Naive thymus-derived CD4-positive, alpha-beta T cell (primary cell): ENCODE data around the gene PBX3. TPM values are rescaled to one million over a fixed set of nuclear protein-coding genes. Genes with fewer than 3 reads are reported as not detected.

Experiments used
- ATAC-seq: fragments of 150-1000 bp; cut with Tn5 transposase; 2 replicates; pipeline ENCODE4 v1.10.0; 2021; ENCODE audit warnings: mild to moderate bottlenecking, moderate library complexity
- CTCF ChIA-PET: fragments of 350-600 bp; sonication (Branson Sonifier 250); formaldehyde crosslinking; loops from one replicate; lab custom pipeline; 2021; ENCODE audit warnings: antibody characterized with exemption; lab: Charles Lee
- POLR2A ChIA-PET: fragments of 350-600 bp; sonication (Branson Sonifier 250); formaldehyde crosslinking; loops from one replicate; lab custom pipeline; 2021; ENCODE audit warnings: antibody characterized with exemption, inconsistent platforms; lab: Charles Lee
- DNase-seq, 9 donors: peaks; one replicate each; pipeline versions ENCODE4 v3.0.0 to v3.0.0-alpha.2; 2020 to 2022; ENCODE audit warnings: mixed read lengths in 1 of 9
- H3K27ac ChIP-seq: one replicate; pipeline ENCODE4 v1.7.0; 2013; ENCODE audit warnings: mild to moderate bottlenecking, low read depth, low read length, moderate library complexity
- H3K27me3 ChIP-seq, 2 donors: one replicate each; pipeline ENCODE4 v1.7.0; 2013; ENCODE audit warnings: low read length in 2 of 2, mild to moderate bottlenecking in 2 of 2, moderate library complexity in 2 of 2; ENCODE audit not compliant: control insufficient read depth in 2 of 2, insufficient read depth in 2 of 2
- H3K36me3 ChIP-seq, 3 experiments: 1 replicate in 2 of 3; 2 replicates in 1 of 3; pipeline ENCODE4 v1.7.0; 2013; ENCODE audit warnings: low read length in 3 of 3, mild to moderate bottlenecking in 3 of 3, moderate library complexity in 1 of 3; ENCODE audit not compliant: insufficient read depth in 3 of 3, control insufficient read depth in 2 of 3
- H3K4me1 ChIP-seq, 2 donors: one replicate each; pipeline ENCODE4 v1.7.0; 2013; ENCODE audit warnings: low read length in 2 of 2, mild to moderate bottlenecking in 2 of 2, moderate library complexity in 1 of 2; ENCODE audit not compliant: control insufficient read depth in 2 of 2, insufficient read depth in 2 of 2
- H3K4me3 ChIP-seq: 2 replicates; pipeline ENCODE4 v1.7.0; 2013; ENCODE audit warnings: mild to moderate bottlenecking, low read length
- H3K9me3 ChIP-seq, 3 experiments: 1 replicate in 2 of 3; 2 replicates in 1 of 3; pipeline ENCODE4 v1.7.0; 2013; ENCODE audit warnings: low read length in 3 of 3; ENCODE audit not compliant: control insufficient read depth in 2 of 3
- H3K27ac Mint-ChIP-seq, 9 donors: one replicate each; pipeline ENCODE4 v1.8.0; 2020 to 2022; ENCODE audit warnings: mixed read lengths in 9 of 9, mild to moderate bottlenecking in 8 of 9, moderate library complexity in 5 of 9, inconsistent platforms in 2 of 9
- H3K27me3 Mint-ChIP-seq, 5 donors: one replicate each; pipeline ENCODE4 v1.8.0; 2021 to 2022; ENCODE audit warnings: mixed read lengths in 5 of 5, mild to moderate bottlenecking in 1 of 5
- H3K36me3 Mint-ChIP-seq, 5 donors: one replicate each; pipeline ENCODE4 v1.8.0; 2020 to 2022; ENCODE audit warnings: mixed read lengths in 5 of 5, mild to moderate bottlenecking in 3 of 5, inconsistent platforms in 1 of 5
- H3K4me1 Mint-ChIP-seq, 7 donors: one replicate each; pipeline ENCODE4 v1.8.0; 2020 to 2022; ENCODE audit warnings: mixed read lengths in 7 of 7, mild to moderate bottlenecking in 3 of 7, inconsistent platforms in 1 of 7
- H3K4me3 Mint-ChIP-seq, 10 donors: one replicate each; pipeline ENCODE4 v1.8.0; 2020 to 2022; ENCODE audit warnings: mild to moderate bottlenecking in 10 of 10, mixed read lengths in 10 of 10, moderate library complexity in 6 of 10, inconsistent platforms in 2 of 10
- H3K9me3 Mint-ChIP-seq, 11 donors: one replicate each; pipeline ENCODE4 v1.8.0; 2020 to 2022; ENCODE audit warnings: mixed read lengths in 11 of 11, mild to moderate bottlenecking in 4 of 11, inconsistent platforms in 1 of 11, moderate library complexity in 1 of 11
- intact Hi-C, 2 donors: fragments of 100-400 bp; cut with micrococcal nuclease; formaldehyde crosslinking; loops; one replicate each; pipeline ENCODE4 v1.15.1; 2023
- polyA plus RNA-seq, 2 donors: library from polyadenylated mRNA; unstranded; fragments of 300-500 nt; fragmentation: Illumina TruSeq; gene quantifications; one replicate each; pipeline ENCODE4 v1.2.3, GENCODE V29; 2021
- total RNA-seq, 6 experiments: library from RNA in 5 of 6; stranded (reverse) in 5 of 6; gene quantifications; 1 replicate in 5 of 6; 2 replicates in 1 of 6; pipeline ENCODE4 v1.2.3 and lab custom pipeline; 2021 to 2026

Gene PBX3
- total and polyA plus RNA-seq, 7 experiments from 2014 or later = 3.6 to 38.1 (median 18.9) TPM

DNA sequence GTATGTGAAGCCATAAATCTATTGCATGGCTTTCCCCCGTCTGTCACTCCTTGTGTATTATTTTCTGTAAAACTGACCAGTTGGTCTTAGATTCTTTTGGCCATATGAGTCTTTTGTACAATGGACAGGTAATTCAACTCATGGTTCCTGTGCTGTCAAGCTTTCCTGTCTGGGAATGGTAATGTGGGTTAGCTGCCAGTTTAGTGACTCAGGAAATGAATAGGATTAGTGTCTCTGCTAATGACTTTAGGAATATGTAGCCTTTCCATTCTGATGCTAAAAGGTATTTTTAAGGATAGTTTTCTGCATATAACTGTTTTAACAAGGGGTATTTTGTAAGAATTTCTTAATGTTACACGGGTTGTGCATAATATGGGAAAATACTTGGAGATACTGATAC is 182.7 kb downstream of the PBX3 start:
- Mint-ChIP-seq H3K27me3 (no peaks in the 10 kb centered on the region), H3K9me3 (no peaks in the 10 kb centered on the region), H3K4me3 (no peak overlapping the region), H3K4me1 (peaks cover 0 to 5% (median 0%) of the 10 kb centered on the region in 7 donors), H3K27ac (no peak overlapping the region), H3K36me3 (peaks cover 0 to 36% (median 4%) of the 10 kb centered on the region in 5 donors)
- no peaks in the 10 kb centered on the region for H3K4me1 ChIP-seq
- no peaks in the 10 kb centered on the region for H3K27me3 ChIP-seq
- ATAC-seq (no peak), DNase-seq (no peak)
- CTCF ChIA-PET = no interaction called here
- POLR2A ChIA-PET = interaction anchor here (0.6 kb wide), 1 partner anchor 18 kb away, joined by 3 read pairs; no protein-coding TSS in a partner anchor
- no peak overlapping the region for H3K27ac ChIP-seq
- peaks cover 0 to 13% (median 0%) of the 10 kb centered on the region in 3 experiments for H3K36me3 ChIP-seq
- intact Hi-C loops = no loop called here
- H3K4me3 ChIP-seq = no peak overlapping the region
- no peaks in the 10 kb centered on the region for H3K9me3 ChIP-seq

DNA sequence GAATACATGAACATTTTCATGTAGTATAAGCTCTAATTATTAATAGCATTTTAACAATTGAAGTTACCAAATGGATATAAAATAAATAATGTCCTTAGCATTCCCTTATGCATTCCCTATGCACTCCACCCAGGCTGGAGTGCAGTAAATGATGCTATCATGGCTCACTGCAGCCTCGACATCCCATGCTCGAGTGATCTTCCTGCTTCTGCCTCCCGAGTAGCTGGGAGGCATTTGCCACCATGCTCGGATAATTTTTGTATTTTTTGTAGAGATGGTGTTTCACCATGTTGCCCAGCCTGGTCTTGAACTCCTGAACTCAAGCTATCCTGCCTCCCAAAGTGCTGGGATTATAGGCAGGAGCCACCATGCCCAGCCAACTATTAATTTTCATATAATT is 184.0 kb downstream of the PBX3 start:
- no peak overlapping the region for H3K27ac ChIP-seq
- H3K9me3 ChIP-seq = no peaks in the 10 kb centered on the region

DNA sequence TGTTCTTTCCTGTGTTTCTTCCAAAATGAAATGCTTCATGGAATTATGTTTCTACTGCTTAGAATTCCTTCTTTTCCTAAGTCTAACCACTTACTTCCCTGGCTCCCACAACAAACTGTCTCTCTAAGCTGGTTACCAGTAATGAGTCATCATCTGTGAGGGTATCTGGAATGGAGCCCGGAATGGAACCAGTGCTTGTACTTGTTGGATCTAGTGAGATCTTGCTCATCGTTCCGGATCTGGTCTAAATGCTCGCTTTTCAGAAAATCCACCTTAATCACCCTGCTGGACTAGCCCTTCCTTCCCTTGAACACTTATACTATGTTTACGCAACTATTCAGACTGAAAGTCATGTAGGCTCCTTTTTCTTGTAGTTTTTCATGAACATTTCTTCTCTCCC is 184.8 kb downstream of the PBX3 start:
- Mint-ChIP-seq H3K36me3 (peaks cover 0 to 36% (median 4%) of the 10 kb centered on the region in 5 donors), H3K27ac (no peak overlapping the region), H3K4me3 (no peak overlapping the region), H3K4me1 (peaks cover 0 to 5% (median 0%) of the 10 kb centered on the region in 7 donors), H3K9me3 (no peaks in the 10 kb centered on the region), H3K27me3 (no peaks in the 10 kb centered on the region)
- Histone ChIP-seq H3K9me3 (no peaks in the 10 kb centered on the region), H3K36me3 (peaks cover 0 to 23% (median 0%) of the 10 kb centered on the region in 3 experiments), H3K27me3 (no peaks in the 10 kb centered on the region), H3K27ac (no peak overlapping the region), H3K4me1 (no peaks in the 10 kb centered on the region), H3K4me3 (no peak overlapping the region)
- ATAC-seq (no peak), DNase-seq (no peak)
- ChIA-PET POLR2A (no interaction called here), CTCF (no interaction called here)
- intact Hi-C loops = no loop called here

More for the DNA sequence above, 184.0 kb downstream of the PBX3 start:
- no peaks in the 10 kb centered on the region for H3K9me3 Mint-ChIP-seq
- no peaks in the 10 kb centered on the region for H3K4me1 ChIP-seq
- H3K27me3 Mint-ChIP-seq = no peaks in the 10 kb centered on the region
- no peak overlapping the region for H3K4me3 ChIP-seq
- H3K4me1 Mint-ChIP-seq = peaks cover 0 to 5% (median 0%) of the 10 kb centered on the region in 7 donors
- ATAC-seq (no peak), DNase-seq (no peak)
- peaks cover 0 to 36% (median 4%) of the 10 kb centered on the region in 5 donors for H3K36me3 Mint-ChIP-seq
- intact Hi-C loops = no loop called here
- H3K27ac Mint-ChIP-seq = no peak overlapping the region
- no peak overlapping the region for H3K4me3 Mint-ChIP-seq
- ChIA-PET POLR2A (interaction anchor here (0.6 kb wide), 1 partner anchor 100 kb away, joined by 3 read pairs; no protein-coding TSS in a partner anchor), CTCF (no interaction called here)
- no peaks in the 10 kb centered on the region for H3K27me3 ChIP-seq
- H3K36me3 ChIP-seq = peaks cover 0 to 23% (median 0%) of the 10 kb centered on the region in 3 experiments

DNA sequence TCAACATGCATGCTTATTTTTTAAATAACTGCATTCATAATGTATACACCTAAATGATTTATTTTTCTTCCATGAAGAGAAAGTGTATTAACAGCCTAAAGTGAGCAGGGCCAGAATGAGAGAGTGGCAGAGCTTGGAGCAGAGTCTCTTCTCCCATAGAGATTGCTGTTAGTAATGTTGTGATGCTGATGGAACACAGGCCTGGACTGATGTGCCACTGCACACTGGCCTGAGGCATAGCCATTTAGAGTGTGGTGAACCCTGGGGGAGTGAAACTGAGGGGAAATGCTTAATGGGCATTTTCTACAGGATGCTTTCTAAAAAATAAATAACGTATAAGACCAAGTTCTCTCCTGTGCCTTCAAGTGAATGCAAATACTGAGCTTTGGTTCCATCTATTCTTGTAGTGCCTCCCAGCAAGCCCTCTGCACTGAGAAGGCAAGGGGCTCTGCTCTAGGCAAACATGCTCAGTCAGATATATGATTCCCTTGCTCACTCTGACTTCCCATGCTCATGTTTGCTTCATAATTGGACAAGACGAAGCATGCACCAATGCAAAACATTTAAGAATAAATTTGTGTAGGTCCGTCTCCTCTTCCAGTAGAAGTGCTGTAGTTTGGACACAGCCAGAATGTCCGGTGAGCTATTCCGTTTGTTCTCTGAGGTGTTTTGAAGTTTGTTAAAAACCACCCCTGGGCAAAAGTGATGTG is 185.7 kb downstream of the PBX3 start:
- H3K4me1 Mint-ChIP-seq = peaks cover 0 to 5% (median 0%) of the 10 kb centered on the region in 7 donors

DNA sequence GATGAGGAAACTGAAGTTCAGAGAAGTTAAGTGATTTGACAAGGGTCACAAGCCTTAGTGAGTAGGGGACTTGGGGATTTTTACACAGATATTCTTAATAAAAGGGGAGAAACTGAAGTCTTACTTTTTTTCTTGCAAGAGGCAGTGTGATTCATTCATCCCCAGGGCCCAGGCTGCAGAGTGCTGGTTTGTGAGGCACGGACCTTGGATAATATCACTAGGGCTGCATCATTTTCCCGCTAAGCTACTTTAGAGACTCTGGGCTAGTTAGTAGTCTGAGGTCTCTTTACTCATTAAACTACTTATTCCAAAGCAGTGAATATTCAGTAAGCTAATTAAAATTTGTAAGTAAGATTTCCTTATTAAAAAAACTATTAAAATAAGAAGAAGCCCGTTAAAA is 195.0 kb downstream of the PBX3 start:
- Histone ChIP-seq H3K4me3 (no peak overlapping the region), H3K4me1 (no peaks in the 10 kb centered on the region), H3K36me3 (peaks cover 0 to 5% (median 3%) of the 10 kb centered on the region in 3 experiments), H3K9me3 (peaks cover 0 to 7% (median 0%) of the 10 kb centered on the region in 3 experiments), H3K27ac (no peak overlapping the region), H3K27me3 (no peaks in the 10 kb centered on the region)
- DNase-seq (no peak), ATAC-seq (no peak)
- CTCF ChIA-PET = no interaction called here
- peaks cover 19 to 56% (median 35%) of the 10 kb centered on the region in 5 donors for H3K36me3 Mint-ChIP-seq
- POLR2A ChIA-PET = no interaction called here
- intact Hi-C loops = no loop called here
- H3K27me3 Mint-ChIP-seq = no peaks in the 10 kb centered on the region
- no peak overlapping the region for H3K27ac Mint-ChIP-seq
- no peak overlapping the region for H3K4me3 Mint-ChIP-seq
- peaks cover 0 to 2% (median 0%) of the 10 kb centered on the region in 7 donors for H3K4me1 Mint-ChIP-seq
- peaks cover 0 to 19% (median 10%) of the 10 kb centered on the region in 11 donors for H3K9me3 Mint-ChIP-seq

More for the DNA sequence above, 185.7 kb downstream of the PBX3 start:
- Histone ChIP-seq H3K4me1 (no peaks in the 10 kb centered on the region), H3K27me3 (no peaks in the 10 kb centered on the region), H3K9me3 (no peaks in the 10 kb centered on the region), H3K27ac (no peak overlapping the region), H3K36me3 (peaks cover 0 to 23% (median 0%) of the 10 kb centered on the region in 3 experiments), H3K4me3 (no peak overlapping the region)
- intact Hi-C loops = no loop called here
- Mint-ChIP-seq H3K36me3 (peaks cover 0 to 31% (median 4%) of the 10 kb centered on the region in 5 donors), H3K9me3 (no peaks in the 10 kb centered on the region), H3K4me3 (no peak overlapping the region), H3K27ac (no peak overlapping the region), H3K27me3 (no peaks in the 10 kb centered on the region)
- ATAC-seq = no peak
- ChIA-PET CTCF (no interaction called here), POLR2A (no interaction called here)
- DNase-seq = no peak

DNA sequence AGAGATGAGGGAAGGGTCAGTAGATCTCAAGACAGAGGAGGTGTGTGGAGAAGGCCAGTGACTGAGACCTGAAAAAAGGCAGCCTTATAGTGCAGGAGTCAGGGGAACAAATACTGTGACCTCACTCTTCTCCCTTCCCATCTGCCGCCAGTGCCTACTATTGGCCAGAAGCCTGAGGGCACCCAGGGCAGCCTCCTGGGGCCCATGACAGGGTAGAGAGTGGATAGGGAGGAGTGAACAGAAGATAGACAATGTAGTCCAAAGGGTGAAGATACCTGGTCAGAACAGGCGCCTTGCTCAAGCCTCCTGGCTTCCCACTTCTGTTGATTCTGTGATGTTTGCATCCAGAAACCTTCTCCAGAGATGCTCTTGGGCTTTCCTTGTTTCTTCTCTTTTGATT is 196.7 kb downstream of the PBX3 start:
- Mint-ChIP-seq H3K27me3 (no peaks in the 10 kb centered on the region), H3K27ac (no peak overlapping the region), H3K4me3 (no peak overlapping the region), H3K36me3 (peaks cover 19 to 47% (median 35%) of the 10 kb centered on the region in 5 donors), H3K4me1 (peaks cover 0 to 2% (median 0%) of the 10 kb centered on the region in 7 donors), H3K9me3 (peaks cover 0 to 19% (median 10%) of the 10 kb centered on the region in 11 donors)
- DNase-seq = no peak
- H3K9me3 ChIP-seq = peaks cover 0 to 7% (median 0%) of the 10 kb centered on the region in 3 experiments
- no peak overlapping the region for H3K27ac ChIP-seq
- H3K27me3 ChIP-seq = no peaks in the 10 kb centered on the region
- POLR2A ChIA-PET = no interaction called here
- CTCF ChIA-PET = no interaction called here
- no peak overlapping the region for H3K4me3 ChIP-seq
- H3K36me3 ChIP-seq = peaks cover 0 to 5% (median 3%) of the 10 kb centered on the region in 3 experiments
- H3K4me1 ChIP-seq = no peaks in the 10 kb centered on the region
- intact Hi-C loops = no loop called here
- ATAC-seq = no peak
